Activated effector memory CD4-positive, alpha-beta T cell treated with Interleukin-2 at 50 U/mL for 16 hours (primary cell): ENCODE data around the gene SH3RF3.
"Not testable (repeated sequence)": the region's sequence is repeated elsewhere in the genome, so short reads cannot be mapped to it uniquely, and the experiment has no call there.

Experiments used
- DNase-seq: peaks from one replicate; pipeline ENCODE4 v3.0.0-alpha.2; 2020

Gene SH3RF3

GRCh38 chr2:109532728-109533076, 403.7 kb downstream of the SH3RF3 start:
- no peak for DNase-seq

GRCh38 chr2:109533823-109534222, 404.8 kb downstream of the SH3RF3 start:
- DNase-seq, result no peak

GRCh38 chr2:109535217-109535946, 406.4 kb downstream of the SH3RF3 start:
- no peak for DNase-seq

- DNase-seq, result not testable (repeated sequence)
These were observed 407.6 kb downstream of the SH3RF3 start for GRCh38 chr2:109536556-109536955.

- no peak for DNase-seq
These were observed 408.7 kb downstream of the SH3RF3 start for GRCh38 chr2:109537565-109538222.

- no peak for DNase-seq
These were observed 409.5 kb downstream of the SH3RF3 start for GRCh38 chr2:109538546-109538945.

- DNase-seq, result no peak
These were observed 413.4 kb downstream of the SH3RF3 start for GRCh38 chr2:109542384-109542783.

GRCh38 chr2:109545828-109546713, 417.1 kb downstream of the SH3RF3 start:
- peak; percentile 20 for DNase-seq

GRCh38 chr2:109547280-109547679, 418.3 kb downstream of the SH3RF3 start:
- no peak for DNase-seq

GRCh38 chr2:109549016-109549590, 420.1 kb downstream of the SH3RF3 start:
- no peak for DNase-seq
